Pons (tissue), 1 donor: ENCODE results near the gene ADNP2.
A peak's percentile ranks its signal among the peaks of the same experiment; 100 is the strongest.

ENCODE experiments used
- DNase-seq: peaks from one replicate; pipeline ENCODE4 v3.0.0-alpha.2; 2016; ENCODE audit warnings: low spot score

The ADNP2 gene

GRCh38 chr18:80108739-80109675 lies at the start of gene ADNP2:
Gene ADNP2 (plus strand): TSS chr18:80109262. CDS start chr18:80117543, 8,281 bp downstream.
- DNase-seq: peak; percentile 93

GRCh38 chr18:80059945-80060344 lies 49.1 kb upstream of the ADNP2 start:
- DNase-seq: no peak

DNA sequence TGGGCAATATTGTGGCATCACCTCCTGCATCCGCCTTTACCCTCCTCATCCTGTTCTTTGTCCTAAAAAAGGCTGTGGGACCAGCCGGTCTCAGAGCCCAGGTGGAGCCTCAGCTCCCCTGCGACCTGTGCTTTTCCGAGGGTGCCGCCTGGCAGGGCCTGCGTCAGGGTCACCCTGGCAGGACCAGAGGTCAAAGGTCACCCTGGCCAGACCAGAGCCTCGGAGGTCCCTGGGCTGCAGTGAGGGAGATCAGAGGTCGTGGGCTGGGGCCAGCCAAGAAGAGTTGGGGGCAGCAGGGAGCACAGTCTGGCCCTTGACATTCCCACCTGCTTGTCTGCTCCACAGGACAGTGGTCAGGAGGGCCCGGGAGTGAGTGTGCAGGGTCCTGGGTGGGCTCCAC lies 43.4 kb upstream of the ADNP2 start:
- DNase-seq: no peak

GRCh38 chr18:80067321-80067720 lies 41.7 kb upstream of the ADNP2 start:
- no peak for DNase-seq

DNA sequence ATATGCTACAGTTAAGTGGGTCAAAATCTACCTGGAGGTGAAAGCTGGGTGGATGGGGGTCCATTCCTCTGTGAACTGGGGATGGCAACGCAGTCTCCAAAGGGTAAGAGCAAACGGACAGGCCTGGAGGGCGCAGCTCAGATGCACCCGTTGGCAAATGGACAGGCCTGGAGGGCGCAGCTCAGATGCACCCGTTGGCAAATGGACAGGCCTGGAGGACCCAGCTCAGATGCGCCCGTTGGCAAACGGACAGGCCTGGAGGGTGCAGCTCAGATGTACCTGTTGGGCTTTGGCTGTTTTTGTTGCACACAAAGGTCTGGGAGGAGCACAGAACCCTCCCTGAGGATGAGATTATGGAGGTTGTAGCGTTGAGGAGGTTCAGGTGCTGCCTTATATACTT lies 41.2 kb upstream of the ADNP2 start:
- DNase-seq: no peak

DNA sequence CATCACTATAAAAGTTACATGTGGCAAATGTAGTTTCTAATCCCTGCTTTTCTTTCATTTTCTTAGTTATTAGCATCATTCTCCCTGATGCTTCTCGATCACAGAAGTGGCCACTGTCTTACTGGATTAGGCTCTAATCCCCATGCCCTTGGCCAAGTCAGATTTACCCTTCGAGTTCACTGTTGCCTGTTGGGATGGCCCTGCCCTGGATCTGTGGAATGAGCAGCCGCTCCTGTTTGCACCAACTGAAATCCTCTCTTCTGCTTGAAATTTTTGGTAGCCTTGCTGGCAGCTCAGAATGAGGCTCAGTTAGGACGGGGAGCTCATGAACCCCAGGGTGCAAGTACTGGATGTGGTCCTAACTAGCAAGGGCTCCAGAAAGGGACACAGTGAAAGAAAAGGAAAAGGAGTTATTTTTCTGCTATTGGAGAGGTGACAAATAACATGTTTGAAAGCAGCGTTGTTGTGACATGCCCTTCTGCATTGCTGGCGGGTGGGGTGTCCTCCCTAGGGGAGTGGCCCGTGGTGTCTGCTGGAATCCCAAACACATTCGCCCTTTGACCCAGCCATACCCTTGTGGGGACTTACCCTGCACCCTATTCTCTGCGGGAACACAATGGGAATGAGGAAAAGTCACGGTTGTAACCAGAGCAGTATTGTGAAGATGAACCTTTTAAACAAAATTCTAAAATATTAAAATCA lies 40.3 kb upstream of the ADNP2 start:
- no peak for DNase-seq

- no peak for DNase-seq
Measured at GRCh38 chr18:80070825-80071224, 38.2 kb upstream of the ADNP2 start.

DNA sequence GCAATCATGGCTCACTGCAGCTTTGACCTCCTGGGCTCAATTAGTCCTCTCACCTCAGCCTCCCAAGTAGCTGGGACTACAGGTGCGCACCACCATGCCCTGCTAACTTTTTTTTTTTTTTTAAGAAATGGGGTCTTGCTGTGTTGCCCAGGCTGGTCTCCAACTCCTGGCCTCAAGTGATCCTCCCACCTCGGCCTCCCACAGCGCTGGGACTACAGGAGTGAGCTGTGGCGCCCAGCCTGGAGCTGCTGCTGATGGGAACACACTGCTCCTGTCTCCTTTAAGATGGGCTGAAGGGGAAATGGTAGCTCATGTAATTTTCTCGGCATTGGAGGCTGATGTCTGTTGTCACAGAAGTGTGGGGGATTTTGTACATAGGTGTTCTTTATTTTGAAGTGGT lies 34.9 kb upstream of the ADNP2 start:
- DNase-seq: no peak

GRCh38 chr18:80074697-80075096 lies 34.4 kb upstream of the ADNP2 start:
- no peak for DNase-seq

DNA sequence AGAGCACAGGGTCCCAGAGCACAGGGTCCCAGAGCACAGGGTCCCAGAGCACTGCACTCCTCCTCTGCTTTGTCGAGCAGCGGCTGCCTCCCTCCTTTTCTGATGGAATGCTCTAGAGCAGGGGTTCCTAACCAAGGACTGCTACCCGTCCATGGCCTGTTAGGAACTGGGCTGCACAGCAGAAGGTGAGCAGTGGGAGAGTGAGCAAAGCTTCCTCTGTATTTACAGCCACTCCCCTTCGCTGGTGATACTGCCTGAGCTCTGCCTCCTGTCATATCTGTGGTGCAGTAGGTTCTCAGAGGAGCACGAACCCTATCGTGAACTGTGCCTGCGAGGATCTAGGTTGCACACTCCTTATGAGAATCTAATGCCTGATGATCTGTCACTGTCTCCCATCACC lies 33.1 kb upstream of the ADNP2 start:
- no peak for DNase-seq

DNA sequence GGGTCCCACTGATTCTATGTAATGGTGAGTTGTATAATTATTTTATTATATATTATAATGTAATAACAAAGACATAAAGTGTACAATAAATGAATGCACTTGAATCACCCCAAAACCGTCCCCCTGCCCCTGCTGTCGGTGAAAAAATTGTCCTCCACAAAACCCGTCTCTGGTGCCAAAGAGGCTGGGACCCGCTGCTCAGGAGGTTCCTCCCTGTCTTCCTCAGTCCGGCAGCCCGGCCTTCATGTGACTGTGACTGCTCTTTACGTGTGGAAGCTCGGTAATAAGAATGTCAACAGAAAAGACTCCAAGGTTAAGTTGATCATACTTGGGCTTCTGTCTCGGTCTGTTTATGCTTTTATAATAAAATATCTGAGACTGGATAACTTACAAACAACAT lies 32.7 kb upstream of the ADNP2 start:
- no peak for DNase-seq

- no peak for DNase-seq
Measured at GRCh38 chr18:80077873-80078272, 31.2 kb upstream of the ADNP2 start.

GRCh38 chr18:80086281-80086680 lies 22.8 kb upstream of the ADNP2 start:
- no peak for DNase-seq

DNA sequence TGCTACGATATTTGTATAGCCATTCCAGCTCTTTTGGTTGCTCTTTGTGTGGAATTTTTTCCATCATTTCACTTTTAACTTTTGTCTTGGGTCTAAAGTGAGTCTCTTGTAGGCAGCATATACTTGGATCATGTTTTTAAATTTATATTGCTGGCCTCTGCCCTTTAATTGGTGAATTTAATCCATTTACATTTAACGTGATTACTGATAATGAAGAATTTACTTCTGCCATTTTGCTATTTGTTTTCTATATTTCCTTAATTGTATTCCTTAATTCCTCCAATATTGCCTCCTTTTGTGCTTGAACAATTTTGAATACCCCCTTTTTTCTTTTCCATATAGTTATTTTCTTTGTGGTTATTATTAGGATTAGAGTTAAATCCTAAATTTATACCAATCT lies 21.0 kb upstream of the ADNP2 start:
- DNase-seq: no peak

- no peak for DNase-seq
Measured at GRCh38 chr18:80088823-80089222, 20.2 kb upstream of the ADNP2 start.

GRCh38 chr18:80095414-80095813 lies 13.6 kb upstream of the ADNP2 start:
- no peak for DNase-seq

DNA sequence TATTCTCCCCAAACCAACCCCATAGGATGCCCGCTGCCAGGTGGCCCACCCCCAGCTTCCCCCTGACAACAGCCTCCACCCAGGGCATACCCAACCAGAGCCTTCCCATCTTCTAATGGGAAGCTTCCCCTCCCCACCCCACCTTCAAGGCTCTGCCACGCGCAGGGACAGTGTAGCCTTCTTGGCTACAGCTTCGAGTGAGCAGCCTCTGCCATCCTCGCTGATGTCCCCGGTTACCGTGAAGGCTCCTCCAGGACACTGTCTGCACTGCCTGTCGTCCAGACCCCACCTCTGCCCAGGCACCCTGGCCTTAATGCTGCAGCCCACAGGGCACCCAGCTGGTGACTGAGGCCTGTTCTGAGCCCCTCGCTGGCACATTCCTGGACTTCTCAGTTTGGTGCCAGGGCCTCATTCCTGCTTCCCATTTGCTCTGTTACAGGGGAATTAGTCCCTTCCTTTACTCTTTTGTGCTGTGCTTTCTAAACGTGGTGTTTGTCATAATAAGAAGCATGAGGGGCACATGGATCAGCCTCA lies 13.0 kb upstream of the ADNP2 start:
- no peak for DNase-seq

DNA sequence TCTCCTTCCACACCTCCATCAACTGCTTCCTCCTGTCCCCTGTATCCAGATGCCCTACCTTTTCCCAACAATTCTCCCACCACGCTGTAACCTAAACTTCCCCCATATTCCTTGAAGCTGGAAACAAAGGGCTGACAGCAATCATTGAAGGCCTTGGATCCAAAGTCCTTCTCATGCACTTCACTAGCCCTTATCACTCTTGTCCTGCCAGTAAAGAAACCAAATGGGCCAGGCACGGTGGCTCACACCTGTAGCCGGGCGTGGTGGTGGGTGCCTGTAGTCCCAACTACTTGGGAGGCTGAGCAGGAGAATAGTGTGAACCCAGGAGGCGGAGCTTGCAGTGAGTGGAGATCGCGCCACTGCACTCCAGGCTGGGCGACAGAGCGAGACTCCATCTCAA lies 11.9 kb upstream of the ADNP2 start:
- no peak for DNase-seq

DNA sequence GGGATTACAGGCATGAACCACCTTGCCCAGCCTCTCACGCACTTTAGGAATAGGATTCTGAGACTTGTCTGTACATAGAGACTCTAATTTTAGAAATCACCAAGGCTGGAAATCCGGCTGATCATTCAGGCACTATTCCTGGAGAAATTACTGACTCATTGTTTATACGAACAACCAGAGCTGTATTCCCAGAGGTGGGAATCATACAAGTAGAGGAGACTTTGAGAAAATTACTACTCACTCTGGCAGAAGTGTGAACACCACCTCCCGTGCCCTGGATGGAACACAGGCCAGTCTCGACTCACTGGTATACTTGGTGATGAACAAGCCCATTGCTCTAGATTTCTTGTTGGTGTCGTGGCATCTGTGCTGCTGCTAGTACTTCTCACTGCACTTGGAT lies 5.8 kb upstream of the ADNP2 start:
- no peak for DNase-seq

DNA sequence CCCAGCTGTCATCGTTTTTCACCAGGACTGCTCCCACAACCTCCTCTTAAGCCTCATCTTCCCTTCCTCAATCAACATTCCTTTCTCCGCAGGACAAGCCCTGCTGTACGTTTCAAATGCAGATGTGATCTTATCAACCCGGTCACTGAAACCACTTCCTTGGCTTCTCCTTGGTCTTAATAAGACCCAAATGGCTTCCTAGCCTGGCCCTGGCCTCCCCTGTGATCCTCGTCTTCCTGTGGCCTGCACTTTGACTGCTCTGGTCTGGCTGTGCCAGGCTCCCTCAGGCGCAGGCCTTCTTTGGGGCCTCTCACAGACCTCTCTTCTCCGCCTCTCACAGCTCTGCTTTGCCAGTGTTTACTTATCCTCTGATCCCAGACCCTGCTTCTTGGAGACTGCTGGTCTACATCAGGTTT lies 4.7 kb upstream of the ADNP2 start:
- no peak for DNase-seq

GRCh38 chr18:80105369-80106167 lies 3.5 kb upstream of the ADNP2 start:
- DNase-seq: no peak

DNA sequence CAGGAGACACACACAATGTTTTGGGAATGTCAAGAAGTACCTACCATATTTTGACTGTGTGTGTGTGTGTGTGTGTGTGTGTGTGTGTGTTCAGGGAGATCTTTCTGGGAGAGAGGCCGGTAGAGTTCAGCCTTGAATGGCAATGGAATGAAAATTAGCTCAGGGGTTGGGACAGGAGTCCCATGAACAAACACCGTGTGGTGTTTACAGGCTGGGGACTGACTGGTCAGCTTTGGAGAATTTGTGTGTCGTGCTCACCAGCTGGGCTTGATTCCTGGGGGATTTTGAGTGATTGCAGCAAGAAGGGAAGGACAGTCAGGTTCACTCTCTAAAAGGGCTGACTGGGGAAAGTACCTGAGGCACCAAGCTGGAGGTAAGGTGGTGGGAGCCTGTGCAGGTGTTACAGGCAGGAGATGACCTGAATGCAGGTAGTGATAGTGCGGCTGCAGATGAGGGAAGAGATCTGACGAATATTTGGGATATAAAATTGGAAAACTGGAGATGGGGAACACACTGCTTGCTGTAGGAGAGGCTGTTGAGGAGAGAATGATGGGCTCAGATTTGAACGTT lies 2.5 kb upstream of the ADNP2 start:
- no peak for DNase-seq
